ENCODE results near the gene CCDC18.
"Not testable (repeated sequence)": the region's sequence is repeated elsewhere in the genome, so short reads cannot be mapped to it uniquely, and the experiment has no call there.

CCDC18 gene

GRCh38 chr1:93178418-93178817 is 2.1 kb upstream of the CCDC18 start:
- DNase-seq = no peak

DNA sequence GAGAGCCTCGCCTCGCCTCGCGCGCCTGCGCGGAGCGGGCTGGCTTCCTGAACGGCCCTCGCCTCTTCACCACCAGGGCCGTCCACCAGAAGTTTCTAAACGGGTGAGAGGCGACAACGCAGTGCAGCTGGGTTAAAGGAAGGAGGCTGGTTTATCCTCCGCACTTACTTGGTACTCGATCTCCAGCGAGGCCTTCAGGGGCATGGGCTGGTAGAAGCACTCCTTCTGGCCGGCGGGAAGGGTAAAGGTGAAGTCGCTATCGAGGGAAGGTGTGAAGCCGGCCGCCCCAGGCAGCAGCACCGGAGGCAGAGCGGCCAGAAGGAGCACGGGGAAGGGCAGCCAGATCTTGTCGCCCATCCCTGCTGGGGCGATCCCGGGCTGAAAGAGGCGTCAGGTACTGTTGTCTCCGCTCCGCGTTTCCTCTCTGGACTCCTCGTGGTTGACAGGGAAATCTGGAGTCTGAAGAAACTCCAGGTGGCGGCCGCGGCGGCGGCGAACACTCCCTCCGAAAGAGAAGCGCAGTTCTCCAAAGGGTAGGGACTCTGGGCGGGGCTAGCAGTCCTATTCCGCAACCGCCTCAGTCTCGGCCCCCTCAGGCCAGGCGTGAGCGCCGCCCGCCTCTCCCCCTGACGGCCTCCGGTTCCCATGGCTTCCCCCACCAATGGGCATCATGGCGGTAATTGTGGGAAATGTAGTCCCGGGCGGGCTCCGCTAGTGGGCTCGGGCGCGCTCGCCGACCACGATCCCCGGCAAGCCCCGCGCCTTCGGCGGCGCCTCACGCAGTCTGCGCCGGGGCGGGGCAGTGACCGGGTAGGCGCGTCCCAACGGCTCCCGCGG is 420 bp upstream of the CCDC18 start, which contains the start of gene TMED5:
TSS of gene TMED5 (minus strand) at position 528 of the 837 bp plus-strand sequence. CDS start at position 357, 171 bp downstream.
- DNase-seq = peak; percentile 89 to 95

GRCh38 chr1:93186667-93187066 is 6.1 kb downstream of the CCDC18 start:
- DNase-seq = no peak

DNA sequence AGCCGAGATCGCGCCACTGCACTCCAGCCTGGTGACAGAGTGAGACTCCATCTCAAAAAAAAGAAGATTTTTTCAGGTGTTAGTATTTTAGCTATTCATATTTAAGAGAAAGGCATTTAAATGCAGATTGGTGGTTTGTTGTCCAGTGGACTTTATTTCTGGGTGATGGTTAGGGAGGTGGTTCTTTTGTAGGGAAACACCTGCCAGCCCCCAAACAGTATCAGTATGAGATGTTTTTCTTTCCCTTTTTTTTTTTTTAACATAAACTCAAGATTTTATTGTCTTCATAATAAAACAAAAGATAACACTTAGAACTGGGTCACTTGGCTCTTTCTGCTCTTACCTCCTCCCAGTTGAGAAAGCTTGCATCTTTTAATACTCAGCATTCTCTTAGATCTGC is 9.9 kb downstream of the CCDC18 start:
- no peak for DNase-seq

DNA sequence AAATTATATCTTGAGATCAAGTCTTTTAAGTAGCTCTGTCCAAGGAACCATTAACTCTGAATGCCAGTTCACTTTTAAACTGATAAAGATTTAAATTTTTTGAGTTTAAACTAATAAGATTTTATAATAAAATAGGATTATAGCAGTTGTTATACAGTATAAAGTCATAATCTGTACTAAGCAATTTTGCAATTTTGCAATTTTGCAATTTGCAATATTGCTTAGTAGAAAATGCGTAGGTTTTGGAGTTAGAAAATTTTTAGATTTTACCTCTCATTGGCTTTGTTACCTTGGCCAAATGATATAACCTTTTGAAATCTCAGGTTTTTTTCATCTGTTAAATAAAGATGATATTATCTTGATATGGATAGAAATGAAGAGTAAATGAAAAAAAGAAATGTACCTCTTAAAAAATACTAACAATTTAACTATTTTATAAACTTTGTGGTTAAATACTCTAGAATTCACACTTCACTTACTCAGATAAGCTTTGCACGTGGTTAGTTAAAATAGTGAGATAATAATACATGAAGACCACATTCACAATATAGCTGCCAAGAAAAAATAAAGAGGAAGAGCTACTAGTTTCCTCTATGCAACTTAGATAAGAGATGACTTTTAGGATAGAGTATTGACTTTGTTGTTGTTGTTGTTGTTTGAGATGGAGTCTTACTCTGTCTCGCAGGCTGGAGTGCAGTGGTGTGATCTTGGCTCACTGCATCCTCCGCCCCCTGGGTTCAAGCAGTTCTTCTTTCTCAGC is 13.9 kb downstream of the CCDC18 start:
- DNase-seq = no peak

DNA sequence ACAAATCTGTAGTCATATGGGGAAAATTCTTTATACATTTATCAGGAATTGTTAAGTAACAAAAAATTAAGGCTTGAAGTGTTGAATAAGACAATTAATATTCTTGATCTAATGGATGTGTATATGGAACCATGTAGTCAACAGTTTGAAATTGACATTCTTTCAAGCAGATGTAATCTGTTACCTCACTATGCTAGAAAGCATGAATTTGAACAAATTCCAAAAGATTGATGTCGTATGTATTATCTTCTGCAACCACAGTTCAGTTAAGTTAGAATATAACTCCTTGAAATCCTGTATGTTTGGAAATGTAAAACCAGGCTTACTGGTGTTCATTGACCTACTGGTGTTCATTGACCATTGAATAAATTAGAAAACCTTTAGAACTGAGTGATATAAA is 16.1 kb downstream of the CCDC18 start:
- DNase-seq = no peak

GRCh38 chr1:93199150-93199549 is 18.6 kb downstream of the CCDC18 start:
- no peak for DNase-seq

GRCh38 chr1:93200086-93200620 is 19.6 kb downstream of the CCDC18 start:
- no peak for DNase-seq

DNA sequence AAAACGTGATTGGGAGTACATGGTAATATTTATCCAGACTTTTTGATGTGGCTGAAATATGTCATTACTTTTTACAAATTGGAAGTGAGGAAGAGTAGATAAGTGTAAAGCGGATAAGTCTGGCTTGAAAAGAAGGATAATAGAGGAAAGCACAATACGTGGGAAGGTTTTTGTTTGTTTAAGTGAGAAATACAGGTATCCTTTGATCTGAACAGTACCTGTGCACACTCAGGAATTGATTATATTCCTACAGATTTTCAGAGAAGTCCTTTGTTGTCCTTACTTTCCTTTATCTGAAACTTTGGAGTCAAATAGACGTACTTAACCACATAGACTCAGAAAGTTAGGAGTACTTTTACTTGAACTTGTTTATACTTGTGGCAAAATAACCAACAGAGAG is 20.2 kb downstream of the CCDC18 start:
- no peak for DNase-seq

- no peak for DNase-seq
These were observed 25.5 kb downstream of the CCDC18 start for GRCh38 chr1:93205892-93206566.

GRCh38 chr1:93206567-93206954 is 26.0 kb downstream of the CCDC18 start:
- no peak for DNase-seq

DNA sequence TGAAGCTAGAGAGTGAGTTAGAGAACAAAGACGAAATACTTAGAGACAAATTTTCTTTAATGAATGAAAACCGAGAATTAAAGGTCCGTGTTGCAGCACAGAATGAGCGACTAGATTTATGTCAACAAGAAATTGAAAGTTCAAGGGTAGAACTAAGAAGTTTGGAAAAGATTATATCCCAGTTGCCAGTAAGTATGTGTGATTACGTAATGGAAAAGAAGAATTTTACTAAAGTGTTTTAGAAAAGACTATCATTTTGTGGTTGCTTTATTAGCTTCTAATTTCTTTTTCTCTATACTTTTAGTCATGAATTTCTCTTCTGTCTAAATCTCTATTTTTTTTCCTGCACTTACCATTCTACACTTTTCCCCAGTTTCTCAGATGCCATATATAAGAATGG is 26.7 kb downstream of the CCDC18 start:
- no peak for DNase-seq

GRCh38 chr1:93215322-93215721 is 34.8 kb downstream of the CCDC18 start:
- no peak for DNase-seq

DNA sequence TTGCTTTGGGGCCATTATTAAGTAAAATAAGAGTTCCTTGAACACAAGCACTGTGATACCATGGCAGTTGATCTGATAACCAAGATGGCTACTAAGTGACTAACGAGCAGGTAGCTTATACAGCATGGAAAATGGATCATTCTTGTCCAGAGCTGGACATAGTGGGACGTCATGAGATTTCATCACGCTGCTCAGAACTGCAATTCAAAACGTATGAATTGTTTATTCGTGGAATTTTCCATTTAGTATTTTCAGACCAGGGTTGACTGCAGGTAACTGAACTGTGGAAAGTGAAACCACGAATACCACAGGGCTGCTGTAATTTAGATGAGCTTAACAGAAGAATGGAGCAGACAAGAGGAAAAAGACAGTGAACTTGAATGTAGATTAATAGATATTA is 38.9 kb downstream of the CCDC18 start:
- DNase-seq = peak in 1 of 2 experiments; percentile 9

DNA sequence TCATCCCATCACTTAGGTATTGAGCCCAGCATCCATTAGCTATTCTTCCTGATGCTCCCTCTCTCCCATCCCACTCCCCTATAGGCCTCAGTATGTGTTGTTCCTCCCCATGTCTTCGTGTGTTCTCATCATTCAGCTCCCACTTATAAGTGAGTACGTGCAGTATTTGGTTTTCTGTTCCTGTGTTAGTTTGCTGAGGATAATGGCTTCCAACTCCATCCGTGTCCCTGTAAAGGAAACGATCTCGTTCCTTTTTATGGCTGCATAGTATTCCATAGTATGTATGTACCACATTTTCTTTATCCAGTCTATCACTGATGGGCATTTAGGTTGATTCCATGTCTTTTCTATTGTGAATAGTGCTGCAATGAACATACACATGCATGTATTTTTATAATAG is 40.2 kb downstream of the CCDC18 start:
- not testable (repeated sequence) for DNase-seq

GRCh38 chr1:93221913-93222312 is 41.4 kb downstream of the CCDC18 start:
- no peak for DNase-seq

GRCh38 chr1:93223023-93223675 is 42.6 kb downstream of the CCDC18 start:
- no peak for DNase-seq

- DNase-seq = no peak
These were observed 54.7 kb downstream of the CCDC18 start for GRCh38 chr1:93235261-93235660.

DNA sequence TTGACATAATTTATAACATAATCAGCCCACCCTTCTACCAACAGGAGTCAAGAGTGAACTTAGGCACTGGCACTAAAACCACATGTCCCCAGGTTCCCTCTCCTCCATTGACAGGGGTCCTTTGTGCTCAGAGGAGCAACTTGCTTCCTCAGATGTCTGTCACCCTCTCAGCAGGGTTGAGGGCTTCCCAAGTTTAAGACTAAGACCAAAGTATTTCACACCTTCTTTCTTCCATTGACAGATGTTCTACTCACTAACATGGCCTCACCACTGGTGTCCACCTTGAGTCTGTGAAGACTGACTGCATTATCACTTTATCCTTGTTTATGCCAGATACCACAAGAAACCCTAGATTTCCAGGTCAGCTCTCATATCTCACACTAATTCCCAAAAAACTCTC is 56.5 kb downstream of the CCDC18 start:
- DNase-seq = no peak

DNA sequence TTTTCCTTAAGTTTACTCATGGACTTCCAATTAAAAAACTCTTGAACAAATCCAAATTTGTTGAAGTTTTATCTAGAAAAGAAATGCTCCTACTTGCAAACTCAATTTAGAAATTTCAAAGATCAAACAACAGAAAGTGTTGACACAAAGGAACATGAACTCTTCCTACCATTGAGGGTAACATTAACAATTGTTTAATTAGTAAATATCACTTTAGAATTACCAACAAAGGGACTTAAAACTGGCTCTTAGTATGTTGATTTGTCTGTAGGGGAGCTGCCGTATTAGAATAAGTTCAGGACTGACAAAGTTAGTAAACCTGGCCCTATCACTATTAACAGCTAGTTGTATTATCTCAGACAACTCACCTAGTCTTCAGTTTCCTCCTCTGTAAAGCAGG is 57.9 kb downstream of the CCDC18 start:
- DNase-seq = no peak

DNA sequence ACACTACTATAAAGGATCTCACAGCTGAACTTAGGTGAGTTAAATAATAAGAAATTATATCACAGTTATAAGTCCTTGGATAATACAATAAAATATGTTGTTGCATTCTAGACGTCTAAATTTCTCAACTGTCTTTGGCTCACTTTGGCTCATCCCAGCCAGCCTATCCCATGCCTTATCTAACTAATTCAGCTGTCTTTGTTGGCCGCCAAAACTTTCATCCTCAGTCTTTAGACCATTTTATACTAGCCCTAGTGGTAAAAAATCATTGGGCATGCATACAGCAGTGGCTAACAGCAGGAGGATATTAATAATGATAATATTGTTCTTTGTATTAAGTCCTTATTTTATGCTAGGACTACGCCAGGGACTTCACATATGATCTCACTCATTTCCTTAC is 59.3 kb downstream of the CCDC18 start:
- DNase-seq = no peak

- not testable (repeated sequence) for DNase-seq
These were observed 62.7 kb downstream of the CCDC18 start for GRCh38 chr1:93243233-93243632.
